Peyer's patch (tissue), 4 donors: ENCODE data around the gene ATG4B. TPM values are rescaled to one million over a fixed set of nuclear protein-coding genes. Genes with fewer than 3 reads are reported as not detected.

Experiments used
- DNase-seq, 3 donors: peaks; one replicate each; pipeline ENCODE4 v3.0.0-alpha.2; 2017 to 2019
- H3K27ac ChIP-seq, 4 donors: fragments of 200-600 bp; sonication (generic); one replicate each; pipeline ENCODE4 v1.5.1; 2016 to 2019
- H3K27me3 ChIP-seq, 2 donors: fragments of 200-600 bp; sonication (generic); one replicate each; pipeline ENCODE4 v1.5.1; 2019
- H3K36me3 ChIP-seq, 3 donors: fragments of 200-600 bp; sonication (generic); one replicate each; pipeline ENCODE4 v1.5.1; 2016 to 2019
- H3K4me1 ChIP-seq, 4 donors: fragments of 200-600 bp; sonication (generic); one replicate each; pipeline ENCODE4 v1.5.1; 2016 to 2019
- H3K4me3 ChIP-seq, 4 donors: fragments of 200-600 bp; sonication (generic); 1 replicate in 3 of 4; 2 replicates in 1 of 4; pipeline ENCODE4 v1.5.1; 2016 to 2019; ENCODE audit warnings: mild to moderate bottlenecking in 1 of 4
- H3K9me3 ChIP-seq, 4 donors: fragments of 200-600 bp; sonication (generic); one replicate each; pipeline ENCODE4 v1.5.1; 2016 to 2019; ENCODE audit warnings: mild to moderate bottlenecking in 1 of 4
- POLR2A ChIP-seq, 2 donors: fragments of 450-650 bp; IDR thresholded peaks; one replicate each; pipeline ENCODE4 v1.5.1; 2017; ENCODE audit warnings: antibody characterized with exemption in 2 of 2, mild to moderate bottlenecking in 2 of 2, moderate library complexity in 2 of 2
- total RNA-seq, 4 donors: library from RNA; depleted of rRNA; stranded (reverse); fragments of >200 nt; gene quantifications; one replicate each; pipeline ENCODE4 v1.1.0, GENCODE V29; 2016
- TF ChIP-seq, protein P1 (sequence below), 6 experiments: fragments of 450-650 bp in 4 of 6; fragments of 200-600 bp in 2 of 6; sonication (generic) in 1 of 6; IDR thresholded peaks; one replicate each; pipeline ENCODE4 v1.5.1; 2017 to 2019; ENCODE audit warnings: antibody characterized with exemption in 6 of 6, mild to moderate bottlenecking in 3 of 6, moderate library complexity in 1 of 6

Gene ATG4B
- total RNA-seq, 4 donors from 2014 or later: 133 to 272 (median 259) TPM

- Histone ChIP-seq H3K27me3 (no peaks in the 10 kb centered on the region), H3K9me3 (no peaks in the 10 kb centered on the region), H3K36me3 (peaks cover 0 to 40% (median 0%) of the 10 kb centered on the region in 3 donors), H3K27ac (peak overlapping the region in 3 of 4 donors; percentile 97 to 99 (median 98)), H3K4me1 (peaks cover 0 to 28% (median 6%) of the 10 kb centered on the region in 4 donors), H3K4me3 (peak overlapping the region; percentile 85 to 99 (median 98))
- DNase-seq: no peak
- TF ChIP-seq, protein P1, sequence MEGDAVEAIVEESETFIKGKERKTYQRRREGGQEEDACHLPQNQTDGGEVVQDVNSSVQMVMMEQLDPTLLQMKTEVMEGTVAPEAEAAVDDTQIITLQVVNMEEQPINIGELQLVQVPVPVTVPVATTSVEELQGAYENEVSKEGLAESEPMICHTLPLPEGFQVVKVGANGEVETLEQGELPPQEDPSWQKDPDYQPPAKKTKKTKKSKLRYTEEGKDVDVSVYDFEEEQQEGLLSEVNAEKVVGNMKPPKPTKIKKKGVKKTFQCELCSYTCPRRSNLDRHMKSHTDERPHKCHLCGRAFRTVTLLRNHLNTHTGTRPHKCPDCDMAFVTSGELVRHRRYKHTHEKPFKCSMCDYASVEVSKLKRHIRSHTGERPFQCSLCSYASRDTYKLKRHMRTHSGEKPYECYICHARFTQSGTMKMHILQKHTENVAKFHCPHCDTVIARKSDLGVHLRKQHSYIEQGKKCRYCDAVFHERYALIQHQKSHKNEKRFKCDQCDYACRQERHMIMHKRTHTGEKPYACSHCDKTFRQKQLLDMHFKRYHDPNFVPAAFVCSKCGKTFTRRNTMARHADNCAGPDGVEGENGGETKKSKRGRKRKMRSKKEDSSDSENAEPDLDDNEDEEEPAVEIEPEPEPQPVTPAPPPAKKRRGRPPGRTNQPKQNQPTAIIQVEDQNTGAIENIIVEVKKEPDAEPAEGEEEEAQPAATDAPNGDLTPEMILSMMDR (IDR thresholded peaks at IDR 0.05): no peak
- no peak for TF ChIP-seq POLR2A (IDR thresholded peaks at IDR 0.05)
These were observed 1.7 kb upstream of the ATG4B start for GRCh38 chr2:241635756-241636155.

- Histone ChIP-seq H3K36me3 (peaks cover 0 to 34% (median 0%) of the 10 kb centered on the region in 3 donors), H3K9me3 (no peaks in the 10 kb centered on the region), H3K27me3 (no peaks in the 10 kb centered on the region), H3K4me1 (peaks cover 0 to 35% (median 6%) of the 10 kb centered on the region in 4 donors), H3K27ac (peak overlapping the region; percentile 97 to 99 (median 98)), H3K4me3 (peak overlapping the region; percentile 85 to 99 (median 98))
- no peak for TF ChIP-seq POLR2A (IDR thresholded peaks at IDR 0.05)
- TF ChIP-seq, protein P1 (IDR thresholded peaks at IDR 0.05): no peak
- peak; percentile 26 to 68 (median 59) for DNase-seq
These were observed 1.1 kb upstream of the ATG4B start for GRCh38 chr2:241636182-241637017.

- Histone ChIP-seq H3K36me3 (peaks cover 0 to 18% (median 0%) of the 10 kb centered on the region in 3 donors), H3K27me3 (no peaks in the 10 kb centered on the region), H3K4me3 (peak overlapping the region; percentile 85 to 99 (median 98)), H3K4me1 (peaks cover 0 to 42% (median 6%) of the 10 kb centered on the region in 4 donors), H3K9me3 (no peaks in the 10 kb centered on the region), H3K27ac (peak overlapping the region; percentile 97 to 99 (median 98))
- TF ChIP-seq POLR2A (IDR thresholded peaks at IDR 0.05): no peak
- TF ChIP-seq, protein P1 (IDR thresholded peaks at IDR 0.05): no peak
- DNase-seq: no peak
These were observed 535 bp downstream of the ATG4B start for GRCh38 chr2:241637795-241638660.

GRCh38 chr2:241638940-241639339, 1.4 kb downstream of the ATG4B start:
- H3K4me3 ChIP-seq: peak overlapping the region in 1 of 4 donors; percentile 85
- DNase-seq: no peak
- no peak for TF ChIP-seq POLR2A (IDR thresholded peaks at IDR 0.05)
- TF ChIP-seq, protein P1 (IDR thresholded peaks at IDR 0.05): no peak
- no peak overlapping the region for H3K27ac ChIP-seq
- no peaks in the 10 kb centered on the region for H3K9me3 ChIP-seq
- peaks cover 0 to 42% (median 6%) of the 10 kb centered on the region in 4 donors for H3K4me1 ChIP-seq
- H3K27me3 ChIP-seq: no peaks in the 10 kb centered on the region
- peaks cover 0 to 9% (median 0%) of the 10 kb centered on the region in 3 donors for H3K36me3 ChIP-seq

DNA sequence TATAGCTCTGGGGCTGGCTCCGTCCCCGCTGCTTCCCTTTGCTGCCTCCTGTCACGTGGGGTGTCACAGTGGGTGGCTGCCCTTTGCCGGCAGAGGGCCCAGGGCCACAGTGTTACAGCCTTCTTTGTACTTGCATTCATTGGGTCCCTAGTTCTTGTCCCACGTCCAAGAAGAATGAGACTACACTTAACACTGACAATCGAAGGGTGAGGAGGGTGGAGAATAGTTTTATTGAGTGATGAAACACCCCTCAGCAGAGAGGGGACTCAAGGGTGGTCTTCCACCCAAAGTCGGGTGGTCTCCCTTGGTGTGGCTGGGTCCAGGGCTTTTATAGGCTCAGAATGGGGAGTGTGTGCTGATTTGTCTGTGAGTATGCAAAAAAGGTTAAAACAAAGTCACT, 1.9 kb downstream of the ATG4B start:
- no peak for DNase-seq
- Histone ChIP-seq H3K4me3 (no peak overlapping the region), H3K4me1 (peaks cover 0 to 42% (median 6%) of the 10 kb centered on the region in 4 donors)

More for the DNA sequence above, 1.9 kb downstream of the ATG4B start:
- H3K9me3 ChIP-seq: no peaks in the 10 kb centered on the region
- peaks cover 0 to 8% (median 0%) of the 10 kb centered on the region in 3 donors for H3K36me3 ChIP-seq
- TF ChIP-seq POLR2A (IDR thresholded peaks at IDR 0.05): no peak
- TF ChIP-seq, protein P1 (IDR thresholded peaks at IDR 0.05): no peak
- no peaks in the 10 kb centered on the region for H3K27me3 ChIP-seq
- H3K27ac ChIP-seq: no peak overlapping the region
